Fibroblast of lung (primary cell): ENCODE data around the gene GSG1L. TPM values are rescaled to one million over a fixed set of nuclear protein-coding genes. Genes with fewer than 3 reads are reported as not detected.

ENCODE experiments used
- DNase-seq, 2 donors: peaks; one replicate each; pipeline versions ENCODE4 v3.0.0 to v3.0.0-alpha.2; 2010; ENCODE audit warnings: low read depth in 2 of 2
- H2AFZ ChIP-seq: 2 replicates; pipeline ENCODE4 v1.5.1; 2012; ENCODE audit warnings: low read length, control low read depth, inconsistent platforms
- H3K27ac ChIP-seq: 2 replicates; pipeline ENCODE4 v1.5.1; 2011; ENCODE audit warnings: low read length, control low read depth; ENCODE audit not compliant: insufficient read depth
- H3K27me3 ChIP-seq: 2 replicates; pipeline ENCODE4 v1.5.1; 2011; ENCODE audit warnings: mild to moderate bottlenecking, low read length; ENCODE audit not compliant: control insufficient read depth, insufficient read depth
- H3K36me3 ChIP-seq: 2 replicates; pipeline ENCODE4 v1.5.1; 2011; ENCODE audit warnings: low read length; ENCODE audit not compliant: control insufficient read depth, insufficient read depth
- H3K4me1 ChIP-seq: 2 replicates; pipeline ENCODE4 v1.5.1; 2011; ENCODE audit warnings: low read length; ENCODE audit not compliant: control insufficient read depth, insufficient read depth; ENCODE audit errors: extremely low read depth
- H3K4me2 ChIP-seq: 2 replicates; pipeline ENCODE4 v1.5.1; 2011; ENCODE audit warnings: low read length, control low read depth; ENCODE audit not compliant: insufficient read depth; ENCODE audit errors: extremely low read depth
- H3K4me3 ChIP-seq, 4 experiments: fragments of 200-600 bp in 1 of 4; sonication (generic) in 1 of 4; replicated peaks in 1 of 4; 2 replicates each; pipeline ENCODE4 v1.5.1; 2011 to 2016; ENCODE audit warnings: low read length in 4 of 4, low read depth in 3 of 4, mild to moderate bottlenecking in 3 of 4, control low read depth in 2 of 4, inconsistent platforms in 1 of 4, mixed read lengths in 1 of 4; ENCODE audit not compliant: insufficient read depth in 1 of 4; ENCODE audit errors: control extremely low read depth in 1 of 4
- H3K79me2 ChIP-seq: 2 replicates; pipeline ENCODE4 v1.5.1; 2012; ENCODE audit warnings: mild to moderate bottlenecking, low read length, inconsistent platforms; ENCODE audit not compliant: control insufficient read depth, insufficient read depth
- H3K9ac ChIP-seq: 2 replicates; pipeline ENCODE4 v1.5.1; 2011; ENCODE audit warnings: mild to moderate bottlenecking, low read length, control low read depth; ENCODE audit not compliant: insufficient read depth
- H3K9me3 ChIP-seq: 2 replicates; pipeline ENCODE4 v1.5.1; 2012; ENCODE audit warnings: low read depth, low read length; ENCODE audit not compliant: control insufficient read depth, insufficient read depth
- H4K20me1 ChIP-seq: 2 replicates; pipeline ENCODE4 v1.5.1; 2011; ENCODE audit warnings: low read length; ENCODE audit not compliant: control insufficient read depth, insufficient read depth; ENCODE audit errors: extremely low read depth
- EZH2 ChIP-seq: IDR thresholded peaks from 2 replicates; pipeline ENCODE4 v1.5.1; 2012; ENCODE audit warnings: low read length, control low read depth, mild to moderate bottlenecking; ENCODE audit errors: missing control alignments
- polyA plus RNA-seq, 2 donors: library from polyadenylated mRNA; depleted of rRNA in 1 of 2; stranded (reverse) in 1 of 2; unstranded in 1 of 2; fragments of >200 nt; gene quantifications; 2 replicates each; pipeline ENCODE4 v1.2.1, GENCODE V29; 2011 to 2012; ENCODE audit warnings: missing spikeins in 1 of 2
- total RNA-seq: library from RNA; depleted of rRNA; stranded (reverse); fragments of >200 nt; gene quantifications from 2 replicates; pipeline ENCODE4 v1.2.1, GENCODE V29; 2014
- TF ChIP-seq, protein P1 (sequence below), 2 donors: IDR thresholded peaks in 1 of 2; conservative IDR thresholded peaks in 1 of 2; 1 replicate in 1 of 2; 2 replicates in 1 of 2; pipeline ENCODE4 v1.5.1; 2011 to 2012; ENCODE audit warnings: low read length in 2 of 2, control low read depth in 1 of 2, inconsistent platforms in 1 of 2, low read depth in 1 of 2, mild to moderate bottlenecking in 1 of 2

The GSG1L gene
- total and polyA plus RNA-seq, 2 donors (not counting 1 experiment from before 2014, with no cell fraction given) = not detected

DNA sequence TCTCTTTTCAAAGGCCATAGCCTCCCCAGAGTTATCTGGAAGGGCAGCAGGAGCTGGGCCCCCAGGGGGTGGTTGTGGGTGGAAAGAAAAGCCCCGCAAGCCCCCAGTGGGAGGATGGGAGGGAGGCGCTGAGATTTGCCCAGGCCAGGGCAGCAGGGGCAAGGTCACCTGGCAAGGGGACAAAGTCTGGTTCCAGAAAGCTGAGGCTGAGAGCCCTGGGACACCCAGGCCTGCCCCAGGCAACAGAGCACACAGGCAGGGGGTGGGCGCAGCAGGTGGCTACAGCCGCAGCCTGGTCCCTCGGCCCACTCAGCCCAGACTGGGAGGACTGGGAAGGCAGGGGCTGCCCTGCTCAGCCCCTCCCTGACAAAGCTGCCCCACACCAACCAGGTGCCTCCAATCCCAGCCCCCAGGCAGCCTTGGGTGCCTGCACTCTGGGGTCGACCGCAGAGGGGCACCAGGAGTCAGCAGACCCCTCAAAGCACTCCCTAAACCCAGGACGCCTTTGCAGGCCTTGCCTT lies 23.7 kb upstream of the GSG1L start:
- H3K9me3 ChIP-seq = no peaks in the 10 kb centered on the region
- no peak for TF ChIP-seq EZH2
- H3K9ac ChIP-seq = no peak overlapping the region
- H3K4me2 ChIP-seq = no peak overlapping the region
- no peaks in the 10 kb centered on the region for H3K4me1 ChIP-seq
- no peaks in the 10 kb centered on the region for H3K36me3 ChIP-seq
- no peak for DNase-seq
- no peaks in the 10 kb centered on the region for H3K27me3 ChIP-seq
- no peaks in the 10 kb centered on the region for H3K79me2 ChIP-seq
- no peaks in the 10 kb centered on the region for H4K20me1 ChIP-seq
- H3K4me3 ChIP-seq = no peak overlapping the region
- no peak overlapping the region for H3K27ac ChIP-seq
- H2AFZ ChIP-seq = no peak overlapping the region

DNA sequence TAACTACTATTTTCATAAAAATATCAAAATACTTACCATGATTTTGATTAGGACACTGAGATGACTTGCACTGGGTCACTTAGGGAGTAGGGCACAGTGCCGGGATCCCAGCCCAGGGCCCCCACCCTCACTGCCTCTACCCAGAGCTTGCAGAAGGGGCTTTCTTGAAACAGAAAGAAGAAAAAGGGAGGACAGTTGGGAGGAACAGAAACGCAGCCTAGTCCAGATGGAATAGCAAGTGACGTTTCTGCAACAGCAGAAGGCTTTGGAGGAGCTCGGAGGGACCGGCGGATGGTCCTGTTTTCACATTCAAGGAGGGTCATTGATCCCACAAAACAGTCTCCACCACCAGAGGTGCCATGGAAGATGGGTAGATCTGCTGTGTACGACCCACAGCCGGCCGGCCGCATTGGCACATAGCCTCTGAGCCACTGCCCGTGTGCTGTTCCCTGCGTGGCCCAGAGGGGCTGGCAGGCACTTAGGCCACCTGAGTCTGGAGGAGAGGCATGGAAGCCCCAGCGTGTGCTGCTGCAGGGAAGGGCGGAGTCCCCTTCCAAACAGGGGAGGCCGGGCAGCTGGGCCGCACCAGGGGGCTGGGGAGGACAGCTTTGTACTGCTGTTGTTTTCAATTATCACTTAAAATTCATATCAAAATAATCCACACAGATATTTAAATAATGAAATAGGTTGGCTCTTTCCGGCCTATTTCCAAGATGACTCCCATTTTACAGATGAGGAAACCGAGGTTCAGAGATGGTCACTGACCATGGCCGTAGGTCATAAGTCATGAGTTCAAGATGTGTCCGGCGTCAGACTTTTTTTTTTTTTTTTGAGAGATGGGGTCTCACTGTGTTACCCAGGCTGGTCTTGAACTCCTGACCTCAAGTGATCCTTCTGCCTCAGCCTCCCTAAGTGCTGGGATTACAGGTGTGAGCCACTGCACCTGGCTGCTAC lies 22.9 kb upstream of the GSG1L start:
- no peaks in the 10 kb centered on the region for H3K79me2 ChIP-seq
- H3K9ac ChIP-seq = no peak overlapping the region
- H3K4me3 ChIP-seq = no peak overlapping the region
- DNase-seq = no peak
- H3K27ac ChIP-seq = no peak overlapping the region
- no peaks in the 10 kb centered on the region for H3K27me3 ChIP-seq
- no peak overlapping the region for H3K4me2 ChIP-seq
- H3K36me3 ChIP-seq = no peaks in the 10 kb centered on the region
- no peaks in the 10 kb centered on the region for H4K20me1 ChIP-seq
- TF ChIP-seq, protein P1, sequence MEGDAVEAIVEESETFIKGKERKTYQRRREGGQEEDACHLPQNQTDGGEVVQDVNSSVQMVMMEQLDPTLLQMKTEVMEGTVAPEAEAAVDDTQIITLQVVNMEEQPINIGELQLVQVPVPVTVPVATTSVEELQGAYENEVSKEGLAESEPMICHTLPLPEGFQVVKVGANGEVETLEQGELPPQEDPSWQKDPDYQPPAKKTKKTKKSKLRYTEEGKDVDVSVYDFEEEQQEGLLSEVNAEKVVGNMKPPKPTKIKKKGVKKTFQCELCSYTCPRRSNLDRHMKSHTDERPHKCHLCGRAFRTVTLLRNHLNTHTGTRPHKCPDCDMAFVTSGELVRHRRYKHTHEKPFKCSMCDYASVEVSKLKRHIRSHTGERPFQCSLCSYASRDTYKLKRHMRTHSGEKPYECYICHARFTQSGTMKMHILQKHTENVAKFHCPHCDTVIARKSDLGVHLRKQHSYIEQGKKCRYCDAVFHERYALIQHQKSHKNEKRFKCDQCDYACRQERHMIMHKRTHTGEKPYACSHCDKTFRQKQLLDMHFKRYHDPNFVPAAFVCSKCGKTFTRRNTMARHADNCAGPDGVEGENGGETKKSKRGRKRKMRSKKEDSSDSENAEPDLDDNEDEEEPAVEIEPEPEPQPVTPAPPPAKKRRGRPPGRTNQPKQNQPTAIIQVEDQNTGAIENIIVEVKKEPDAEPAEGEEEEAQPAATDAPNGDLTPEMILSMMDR (conservative IDR thresholded peaks at IDR 0.05 in 1 of 2, IDR thresholded peaks at IDR 0.05 in 1 of 2; ENCODE audit: low read depth in 1 of 2, low read length in 2 of 2) = no peak
- TF ChIP-seq EZH2 = no peak
- H3K9me3 ChIP-seq = no peaks in the 10 kb centered on the region
- H2AFZ ChIP-seq = no peak overlapping the region
- no peaks in the 10 kb centered on the region for H3K4me1 ChIP-seq

DNA sequence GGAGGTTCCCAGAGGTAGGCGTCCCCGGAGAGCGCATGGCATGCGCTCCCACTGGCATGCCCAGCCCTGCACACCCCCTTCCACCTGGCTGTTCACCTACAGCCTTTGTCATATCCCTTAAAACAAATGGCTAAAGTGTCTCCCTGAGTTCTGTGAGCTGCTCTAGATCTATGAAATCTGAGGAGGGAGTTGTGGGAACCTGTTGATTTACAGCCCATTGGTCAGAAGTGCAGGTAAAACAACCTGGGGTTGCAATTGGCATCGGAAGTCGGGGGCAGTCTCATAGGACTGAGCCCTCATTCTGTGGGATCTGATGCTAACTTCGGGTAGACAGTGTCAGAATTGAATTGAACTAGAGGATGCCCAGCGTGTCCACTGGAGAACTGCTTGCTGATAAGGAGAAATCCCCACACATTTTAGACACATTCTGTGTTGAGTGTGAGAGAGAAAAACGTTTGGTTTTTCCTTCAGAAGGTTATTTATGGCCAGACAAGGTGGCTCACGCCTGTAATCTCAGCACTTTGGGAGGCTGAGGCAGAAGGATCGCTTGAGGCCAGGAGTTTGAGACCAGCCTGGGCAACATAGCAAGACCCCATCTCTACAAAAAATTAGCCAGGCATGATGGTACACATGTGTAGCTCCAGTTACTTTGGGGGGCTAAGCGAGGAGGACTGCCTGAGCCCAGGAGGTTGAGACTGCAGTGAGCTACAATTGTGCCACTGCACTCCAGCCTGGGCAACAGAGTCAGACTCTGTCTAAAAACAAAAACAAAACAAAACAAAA lies 22.1 kb upstream of the GSG1L start:
- H3K4me1 ChIP-seq = no peaks in the 10 kb centered on the region
- no peak overlapping the region for H2AFZ ChIP-seq

More for the DNA sequence above, 22.1 kb upstream of the GSG1L start:
- no peak overlapping the region for H3K4me2 ChIP-seq
- no peaks in the 10 kb centered on the region for H3K36me3 ChIP-seq
- no peaks in the 10 kb centered on the region for H3K79me2 ChIP-seq
- DNase-seq = no peak
- no peaks in the 10 kb centered on the region for H3K9me3 ChIP-seq
- no peak for TF ChIP-seq EZH2
- TF ChIP-seq, protein P1 (conservative IDR thresholded peaks at IDR 0.05 in 1 of 2, IDR thresholded peaks at IDR 0.05 in 1 of 2; ENCODE audit: low read depth in 1 of 2, low read length in 2 of 2) = no peak
- H3K4me3 ChIP-seq = no peak overlapping the region
- no peak overlapping the region for H3K9ac ChIP-seq
- H4K20me1 ChIP-seq = no peaks in the 10 kb centered on the region
- H3K27ac ChIP-seq = no peak overlapping the region
- H3K27me3 ChIP-seq = no peaks in the 10 kb centered on the region
